Activated naive CD4-positive, alpha-beta T cell treated with anti-CD3 and anti-CD28 coated beads, Interleukin-2, amount 50 U/mL, for 16 hours (primary cell): ENCODE data around the gene SUPV3L1.

ENCODE experiments used
- DNase-seq: peaks from one replicate; pipeline ENCODE4 v3.0.0-alpha.2; 2020

The SUPV3L1 gene

GRCh38 chr10:69208761-69209160 is 28.7 kb downstream of the SUPV3L1 start:
- no peak for DNase-seq

GRCh38 chr10:69209787-69210484 is 29.9 kb downstream of the SUPV3L1 start:
- no peak for DNase-seq

- DNase-seq: no peak
Measured at GRCh38 chr10:69211104-69211503, 31.1 kb downstream of the SUPV3L1 start.

- no peak for DNase-seq
Measured at GRCh38 chr10:69211524-69211923, 31.5 kb downstream of the SUPV3L1 start.

GRCh38 chr10:69213591-69214311 is 33.7 kb downstream of the SUPV3L1 start:
- no peak for DNase-seq

- no peak for DNase-seq
Measured at GRCh38 chr10:69214666-69215131, 34.7 kb downstream of the SUPV3L1 start.

GRCh38 chr10:69215405-69216171 is 35.6 kb downstream of the SUPV3L1 start:
- DNase-seq: no peak

- no peak for DNase-seq
Measured at GRCh38 chr10:69216577-69217118, 36.6 kb downstream of the SUPV3L1 start.

GRCh38 chr10:69217119-69217754 is 37.2 kb downstream of the SUPV3L1 start:
- DNase-seq: no peak

- no peak for DNase-seq
Measured at GRCh38 chr10:69218831-69219230, 38.8 kb downstream of the SUPV3L1 start.

GRCh38 chr10:69220041-69220451 is 40.0 kb downstream of the SUPV3L1 start, which contains the start of gene HKDC1:
HKDC1 (plus strand) TSS chr10:69220332; CDS start chr10:69220436, 104 bp downstream.
- no peak for DNase-seq

- DNase-seq: no peak
Measured at GRCh38 chr10:69220507-69220906, 40.5 kb downstream of the SUPV3L1 start.

GRCh38 chr10:69222157-69223027 is 42.4 kb downstream of the SUPV3L1 start:
- peak; percentile 65 for DNase-seq

- no peak for DNase-seq
Measured at GRCh38 chr10:69223028-69223342, 43.0 kb downstream of the SUPV3L1 start.

GRCh38 chr10:69224862-69225657 is 45.0 kb downstream of the SUPV3L1 start:
- no peak for DNase-seq

- no peak for DNase-seq
Measured at GRCh38 chr10:69225681-69226080, 45.6 kb downstream of the SUPV3L1 start.

GRCh38 chr10:69226919-69227450 is 47.0 kb downstream of the SUPV3L1 start:
- no peak for DNase-seq

GRCh38 chr10:69228151-69228550 is 48.1 kb downstream of the SUPV3L1 start:
- no peak for DNase-seq

GRCh38 chr10:69229616-69229916 is 49.5 kb downstream of the SUPV3L1 start:
- no peak for DNase-seq

- no peak for DNase-seq
Measured at GRCh38 chr10:69230128-69230527, 50.1 kb downstream of the SUPV3L1 start.

GRCh38 chr10:69232252-69232651 is 52.2 kb downstream of the SUPV3L1 start:
- no peak for DNase-seq
